GM18519 (cell line): ENCODE measurements around the gene NAPG.
"Not testable (repeated sequence)": the region's sequence is repeated elsewhere in the genome, so short reads cannot be mapped to it uniquely, and the experiment has no call there.

ENCODE experiments used
- ATAC-seq: cut with Tn5 transposase; IDR thresholded peaks from one replicate; pipeline ENCODE4 v1.9.1; 2021; ENCODE audit warnings: mild to moderate bottlenecking, moderate library complexity; ENCODE audit not compliant: unreplicated experiment, low FRiP score

NAPG gene

GRCh38 chr18:10511236-10511635, 14.6 kb upstream of the NAPG start:
- no peak for ATAC-seq

GRCh38 chr18:10514082-10514481, 11.7 kb upstream of the NAPG start:
- ATAC-seq: no peak

DNA sequence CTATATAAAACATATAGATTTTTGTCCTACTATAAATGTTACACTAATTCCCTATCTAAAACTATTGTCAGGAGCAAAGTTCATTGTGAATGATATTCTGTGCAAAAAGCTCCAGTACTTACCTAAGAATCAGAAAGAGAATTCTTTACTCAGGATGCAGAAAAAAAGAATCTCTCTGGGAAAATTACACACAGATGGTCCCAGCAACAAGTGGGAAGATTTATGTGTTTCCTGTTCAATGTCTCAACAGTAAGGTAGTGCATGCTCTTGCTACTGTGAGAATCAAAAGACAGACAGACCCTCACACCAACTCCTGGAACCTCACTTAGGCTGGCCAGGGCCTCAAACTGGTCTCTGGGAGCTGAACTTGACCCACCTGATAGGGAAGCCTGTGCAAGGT, 11.2 kb upstream of the NAPG start:
- ATAC-seq: no peak

GRCh38 chr18:10515456-10515855, 10.4 kb upstream of the NAPG start:
- ATAC-seq: no peak

- no peak for ATAC-seq
Observed at GRCh38 chr18:10516078-10516477, 9.7 kb upstream of the NAPG start.

- no peak for ATAC-seq
Observed at GRCh38 chr18:10518595-10519255, 7.1 kb upstream of the NAPG start.

GRCh38 chr18:10519366-10519765, 6.5 kb upstream of the NAPG start:
- no peak for ATAC-seq

DNA sequence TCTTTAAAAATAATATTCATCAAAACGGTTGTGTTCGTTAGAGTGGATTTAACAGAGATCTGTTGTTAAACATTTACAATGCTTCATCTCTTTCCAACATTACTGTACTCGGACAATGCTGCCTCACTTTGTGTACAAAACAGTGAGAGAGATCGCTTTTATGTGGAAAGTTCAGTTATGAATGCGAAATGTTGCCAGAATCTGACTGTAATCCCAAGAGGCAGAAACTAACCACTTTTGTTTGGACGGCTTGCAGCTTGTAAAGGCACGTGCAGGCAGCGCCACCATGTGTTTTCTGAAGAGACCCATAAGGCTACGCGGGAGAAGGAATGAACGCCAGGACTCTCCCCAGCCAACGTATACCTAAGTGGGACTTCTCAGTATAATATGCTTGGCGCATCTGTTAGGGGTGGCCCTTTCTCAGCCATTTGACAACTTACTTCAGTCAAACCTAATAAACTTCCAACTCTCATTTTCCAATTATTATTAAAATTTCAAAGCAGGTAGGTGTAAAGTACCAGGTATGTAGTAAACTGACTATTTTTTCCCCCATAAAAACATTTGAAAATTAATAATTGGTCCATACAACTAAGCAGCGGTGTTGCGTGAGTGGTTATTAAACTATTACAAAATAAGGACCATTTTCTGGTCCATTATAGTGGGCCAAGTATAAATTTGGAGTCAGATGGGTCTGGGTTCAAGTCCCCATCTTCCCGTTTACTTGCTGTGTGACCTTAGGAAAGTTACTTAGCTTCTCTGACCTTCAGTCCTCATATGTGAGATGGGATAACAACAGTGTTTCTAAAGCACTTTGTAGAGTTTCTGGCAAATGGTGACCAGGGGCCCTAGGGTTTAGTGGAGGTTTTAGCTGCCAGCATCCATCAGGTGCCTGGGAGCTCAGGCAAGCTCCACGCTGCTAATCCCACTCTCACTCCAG, 5.6 kb upstream of the NAPG start:
- ATAC-seq: no peak

DNA sequence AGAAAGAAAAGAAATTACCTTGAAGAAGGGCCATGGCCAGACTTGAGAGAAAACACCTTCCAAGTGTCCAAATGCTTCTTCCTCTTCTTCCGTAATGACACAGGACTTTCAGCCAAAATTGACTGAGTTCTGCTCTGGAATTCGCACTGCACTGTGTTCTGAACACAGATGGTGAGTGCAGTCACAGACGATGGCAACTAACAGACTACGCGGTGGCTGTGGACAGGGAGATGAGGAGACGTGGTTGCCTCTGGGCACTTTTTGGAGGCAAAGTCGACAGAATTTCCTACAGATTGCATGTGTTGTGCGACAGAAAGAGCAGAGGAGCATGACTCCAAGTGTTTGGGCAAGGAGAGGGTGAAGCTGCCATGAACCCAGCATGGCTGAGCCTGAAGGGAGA, 4.3 kb upstream of the NAPG start:
- ATAC-seq: no peak

- no peak for ATAC-seq
Observed at GRCh38 chr18:10522574-10522973, 3.3 kb upstream of the NAPG start.

DNA sequence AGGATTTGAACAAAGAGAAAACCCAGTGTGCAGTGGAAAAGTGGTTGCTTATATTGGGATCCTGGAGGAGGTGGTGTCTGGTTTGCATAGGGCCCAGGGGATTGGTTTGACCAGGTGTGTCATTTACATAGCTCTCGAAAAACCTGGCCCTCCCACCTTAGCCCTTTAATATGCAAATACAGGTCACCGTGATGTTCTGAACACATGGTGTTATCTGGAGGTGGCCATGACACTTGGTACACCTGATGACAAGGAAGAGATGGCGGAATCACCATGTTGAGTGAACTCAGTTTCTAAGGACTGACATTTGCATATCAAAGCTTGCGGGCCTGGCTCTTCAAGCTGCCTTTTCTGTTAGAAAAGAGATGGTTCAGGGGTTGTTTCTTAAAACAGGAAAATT, 2.3 kb upstream of the NAPG start:
- ATAC-seq: no peak

GRCh38 chr18:10524507-10525370, 1.1 kb upstream of the NAPG start:
- ATAC-seq: no peak

DNA sequence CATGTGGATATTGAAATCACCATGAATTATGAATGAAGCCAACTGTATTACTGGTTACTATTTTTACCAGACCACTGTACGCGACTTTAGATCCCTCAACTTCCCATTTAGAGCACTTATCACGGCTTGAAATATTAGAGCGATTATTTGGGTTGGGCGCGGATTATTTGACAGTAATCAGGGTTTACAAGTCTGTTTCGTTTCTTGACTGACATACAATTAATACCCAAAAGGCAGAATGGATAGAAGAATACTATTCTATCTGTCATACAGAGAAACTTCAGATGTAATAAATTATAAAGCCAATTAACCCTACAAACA, 496 bp upstream of the NAPG start:
- ATAC-seq: no peak

- no peak for ATAC-seq
Observed at GRCh38 chr18:10526561-10526949, 728 bp downstream of the NAPG start.

DNA sequence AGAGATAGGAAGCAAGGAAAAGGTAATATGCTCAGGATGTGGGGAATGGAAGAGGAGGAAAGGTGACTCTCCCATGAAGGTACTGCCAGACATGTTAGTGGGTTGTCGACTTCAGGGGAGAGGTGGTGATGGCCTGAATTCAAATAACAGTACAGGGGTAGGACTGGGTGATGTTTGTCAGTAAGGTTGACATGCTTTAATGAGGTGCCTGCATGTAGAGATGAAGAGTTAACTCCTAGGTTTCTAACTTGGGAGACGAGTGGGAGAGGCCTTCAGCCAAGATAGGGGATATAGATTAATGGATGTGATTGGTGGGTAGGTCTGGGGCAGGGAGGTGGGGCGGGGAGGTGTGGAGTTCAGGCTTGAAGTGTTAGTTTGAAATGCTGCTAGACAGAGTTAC, 2.6 kb downstream of the NAPG start:
- ATAC-seq: no peak

- no peak for ATAC-seq
Observed at GRCh38 chr18:10530002-10530401, 4.2 kb downstream of the NAPG start.

- ATAC-seq: no peak
Observed at GRCh38 chr18:10530852-10531251, 5.0 kb downstream of the NAPG start.

GRCh38 chr18:10533111-10533510, 7.3 kb downstream of the NAPG start:
- no peak for ATAC-seq

DNA sequence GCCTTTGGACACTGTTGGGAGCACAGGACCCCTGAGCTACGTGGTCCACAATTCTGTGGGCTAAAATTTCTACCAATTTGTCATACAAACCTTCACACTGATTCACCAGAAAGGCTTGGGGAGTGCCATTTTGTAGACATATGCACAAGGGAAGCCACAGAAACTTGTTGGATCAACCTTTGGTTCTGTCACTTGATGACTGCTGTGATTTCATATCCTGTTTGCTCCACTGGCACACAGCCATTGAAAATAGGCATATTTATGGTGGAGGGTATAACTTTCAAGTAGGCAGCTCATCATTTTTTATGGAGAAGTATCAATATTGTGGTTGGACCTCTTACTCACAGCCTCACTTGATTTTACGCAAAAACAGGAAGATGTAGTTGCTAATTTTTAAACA, 10.5 kb downstream of the NAPG start:
- ATAC-seq: no peak

- no peak for ATAC-seq
Observed at GRCh38 chr18:10537765-10538164, 11.9 kb downstream of the NAPG start.

DNA sequence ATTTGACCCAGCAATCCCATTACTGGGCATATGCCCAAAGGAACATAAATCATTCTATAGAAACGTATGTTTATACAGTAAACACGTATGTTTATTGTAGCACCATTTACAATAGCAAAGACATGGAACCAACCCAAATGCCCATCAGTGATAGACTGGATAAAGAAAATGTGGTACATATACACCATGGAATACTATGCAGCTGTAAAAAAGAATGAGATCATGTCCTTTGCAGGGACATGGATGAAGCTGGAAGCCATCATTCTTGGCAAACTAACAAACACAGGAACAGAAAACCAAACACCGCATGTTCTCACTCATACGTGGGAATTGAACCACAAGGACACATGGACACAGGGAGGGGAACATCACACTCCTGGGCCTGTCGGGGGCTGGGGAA, 13.3 kb downstream of the NAPG start:
- not testable (repeated sequence) for ATAC-seq
